HCT116 (cell line): ENCODE measurements around the gene ROR2.

Experiments used
- CBX3 ChIP-seq: IDR thresholded peaks from 2 replicates; pipeline ENCODE4 v1.6.1; 2012; ENCODE audit warnings: low read depth
- ELF1 ChIP-seq: IDR thresholded peaks from 2 replicates; pipeline ENCODE4 v1.6.1; 2012; ENCODE audit warnings: low read depth, borderline replicate concordance
- EZH2 ChIP-seq: fragments of 200-600 bp; sonication (generic); IDR thresholded peaks from 2 replicates; pipeline ENCODE4 v1.6.1; 2017; ENCODE audit warnings: antibody characterized with exemption, mixed run types
- EZH2phosphoT487 ChIP-seq: fragments of 200-600 bp; IDR thresholded peaks from 2 replicates; pipeline ENCODE4 v1.6.1; 2018; ENCODE audit warnings: antibody characterized with exemption, borderline replicate concordance
- MAX ChIP-seq: IDR thresholded peaks from 2 replicates; pipeline ENCODE4 v1.6.1; 2012
- POLR2A ChIP-seq: IDR thresholded peaks from 2 replicates; pipeline ENCODE4 v1.7.0; 2011; ENCODE audit warnings: borderline replicate concordance; ENCODE audit not compliant: insufficient read depth, insufficient read length; ENCODE audit errors: extremely low read depth
- RAD21 ChIP-seq: IDR thresholded peaks from 2 replicates; pipeline ENCODE4 v1.6.1; 2012; ENCODE audit warnings: low read depth, mild to moderate bottlenecking
- SRF ChIP-seq: IDR thresholded peaks from 2 replicates; pipeline ENCODE4 v1.6.1; 2012; ENCODE audit warnings: low read depth
- TF ChIP-seq, protein P1 (sequence below), 3 experiments: fragments of 200-600 bp in 1 of 3; sonication (generic) in 1 of 3; IDR thresholded peaks in 2 of 3; conservative IDR thresholded peaks in 1 of 3; 2 replicates each; pipeline ENCODE4 v1.5.1; 2012 to 2017; ENCODE audit warnings: low read depth in 2 of 3, low read length in 2 of 3, antibody characterized with exemption in 1 of 3, borderline replicate concordance in 1 of 3, control low read depth in 1 of 3, mild to moderate bottlenecking in 1 of 3, mixed read lengths in 1 of 3, mixed run types in 1 of 3, moderate library complexity in 1 of 3; ENCODE audit not compliant: insufficient read depth in 1 of 3

GRCh38 chr9:91724068-91724440, 226.0 kb downstream of the ROR2 start:
- TF ChIP-seq EZH2phosphoT487 (no peak), SRF (no peak), POLR2A (no peak), MAX (no peak), EZH2 (no peak), ELF1 (no peak), CBX3 (no peak), RAD21 (no peak)
- TF ChIP-seq, protein P1, sequence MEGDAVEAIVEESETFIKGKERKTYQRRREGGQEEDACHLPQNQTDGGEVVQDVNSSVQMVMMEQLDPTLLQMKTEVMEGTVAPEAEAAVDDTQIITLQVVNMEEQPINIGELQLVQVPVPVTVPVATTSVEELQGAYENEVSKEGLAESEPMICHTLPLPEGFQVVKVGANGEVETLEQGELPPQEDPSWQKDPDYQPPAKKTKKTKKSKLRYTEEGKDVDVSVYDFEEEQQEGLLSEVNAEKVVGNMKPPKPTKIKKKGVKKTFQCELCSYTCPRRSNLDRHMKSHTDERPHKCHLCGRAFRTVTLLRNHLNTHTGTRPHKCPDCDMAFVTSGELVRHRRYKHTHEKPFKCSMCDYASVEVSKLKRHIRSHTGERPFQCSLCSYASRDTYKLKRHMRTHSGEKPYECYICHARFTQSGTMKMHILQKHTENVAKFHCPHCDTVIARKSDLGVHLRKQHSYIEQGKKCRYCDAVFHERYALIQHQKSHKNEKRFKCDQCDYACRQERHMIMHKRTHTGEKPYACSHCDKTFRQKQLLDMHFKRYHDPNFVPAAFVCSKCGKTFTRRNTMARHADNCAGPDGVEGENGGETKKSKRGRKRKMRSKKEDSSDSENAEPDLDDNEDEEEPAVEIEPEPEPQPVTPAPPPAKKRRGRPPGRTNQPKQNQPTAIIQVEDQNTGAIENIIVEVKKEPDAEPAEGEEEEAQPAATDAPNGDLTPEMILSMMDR (IDR thresholded peaks at IDR 0.05 in 2 of 3, conservative IDR thresholded peaks at IDR 0.05 in 1 of 3; ENCODE audit: borderline replicate concordance in 1 of 3, insufficient read depth in 1 of 3, low read depth in 2 of 3, low read length in 2 of 3): no peak
